Thyroid gland (tissue), 4 donors: ENCODE measurements around the gene MON2. TPM values are rescaled to one million over a fixed set of nuclear protein-coding genes. Genes with fewer than 3 reads are reported as not detected.

Experiments used
- DNase-seq, 2 donors: peaks; one replicate each; pipeline ENCODE4 v3.0.0-alpha.2; 2019
- H3K27ac ChIP-seq, 3 donors: fragments of 200-600 bp; sonication (generic); 1 replicate in 2 of 3; 2 replicates in 1 of 3; pipeline ENCODE4 v1.5.1; 2016 to 2019; ENCODE audit warnings: mild to moderate bottlenecking in 1 of 3, moderate library complexity in 1 of 3
- H3K27me3 ChIP-seq: fragments of 200-600 bp; sonication (generic); one replicate; pipeline ENCODE4 v1.5.1; 2019
- H3K36me3 ChIP-seq, 2 donors: fragments of 200-600 bp; sonication (generic); one replicate each; pipeline ENCODE4 v1.5.1; 2016 to 2019
- H3K4me1 ChIP-seq, 2 donors: fragments of 200-600 bp; sonication (generic); one replicate each; pipeline ENCODE4 v1.5.1; 2017 to 2019
- H3K4me3 ChIP-seq, 3 donors: fragments of 200-600 bp; sonication (generic); replicated peaks in 1 of 3; 1 replicate in 2 of 3; 2 replicates in 1 of 3; pipeline ENCODE4 v1.5.1; 2016; ENCODE audit warnings: mild to moderate bottlenecking in 1 of 3
- H3K9me3 ChIP-seq: fragments of 200-600 bp; sonication (generic); one replicate; pipeline ENCODE4 v1.5.1; 2017
- CTCF ChIP-seq, 6 experiments: fragments of 200-600 bp in 3 of 6; fragments of 450-650 bp in 3 of 6; sonication (generic) in 3 of 6; IDR thresholded peaks; one replicate each; pipeline ENCODE4 v1.5.1; 2016 to 2019; ENCODE audit warnings: antibody characterized with exemption in 6 of 6, mild to moderate bottlenecking in 2 of 6, inconsistent platforms in 1 of 6, moderate library complexity in 1 of 6
- POLR2A ChIP-seq, 2 donors: fragments of 450-650 bp; IDR thresholded peaks; one replicate each; pipeline ENCODE4 v1.6.1; 2017; ENCODE audit warnings: antibody characterized with exemption in 2 of 2, mild to moderate bottlenecking in 2 of 2, moderate library complexity in 1 of 2
- WGBS, 2 donors: methylation state at CpG; one replicate each; pipeline ENCODE4 v1.1.5; 2017; 5-methylcytosine and 5-hydroxymethylcytosine counted together
- intact Hi-C: fragments of 100-400 bp; cut with DNase I; formaldehyde crosslinking; loops from one replicate; pipeline ENCODE4 v1.15.1; 2023
- total RNA-seq, 4 donors: library from RNA; depleted of rRNA; stranded (reverse); fragments of >200 nt; gene quantifications; one replicate each; pipeline ENCODE4 v1.2.3, GENCODE V29; 2016

MON2 gene
- total RNA-seq, 4 donors from 2014 or later: 109 to 189 (median 126) TPM

DNA sequence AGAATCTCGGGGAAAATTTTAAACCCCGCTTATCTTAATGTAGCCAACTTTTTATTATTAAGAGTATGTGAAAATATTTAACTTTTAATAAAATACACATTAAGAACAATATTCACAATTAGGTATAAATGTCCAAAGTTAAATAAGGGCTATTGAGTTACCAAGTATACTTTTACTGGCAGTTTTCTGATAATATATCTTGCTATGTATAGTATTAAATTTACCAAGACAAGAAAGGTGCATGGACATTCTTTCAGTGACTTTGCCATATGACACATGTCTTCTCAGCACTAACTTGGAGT is 115.4 kb downstream of the MON2 start:
- Histone ChIP-seq H3K27me3 (no peaks in the 10 kb centered on the region), H3K27ac (peak overlapping the region; percentile 12 to 77 (median 34)), H3K36me3 (no peaks in the 10 kb centered on the region), H3K4me3 (no peak overlapping the region), H3K9me3 (no peaks in the 10 kb centered on the region), H3K4me1 (peaks cover 6% of the 10 kb centered on the region in 2 donors)
- no peak for DNase-seq
- no peak for TF ChIP-seq POLR2A (IDR thresholded peaks at IDR 0.05)
- peak in 2 of 6 experiments; percentile 2 to 3 for TF ChIP-seq CTCF (IDR thresholded peaks at IDR 0.05)
- WGBS, 2 donors: 9 to 10% methylated on average over 2 of the region's 2 CpGs
- intact Hi-C loops: loop anchor here (5.0 to 10.0 kb wide), 2 partner anchors 147 to 210 kb away; no protein-coding TSS in a partner anchor

DNA sequence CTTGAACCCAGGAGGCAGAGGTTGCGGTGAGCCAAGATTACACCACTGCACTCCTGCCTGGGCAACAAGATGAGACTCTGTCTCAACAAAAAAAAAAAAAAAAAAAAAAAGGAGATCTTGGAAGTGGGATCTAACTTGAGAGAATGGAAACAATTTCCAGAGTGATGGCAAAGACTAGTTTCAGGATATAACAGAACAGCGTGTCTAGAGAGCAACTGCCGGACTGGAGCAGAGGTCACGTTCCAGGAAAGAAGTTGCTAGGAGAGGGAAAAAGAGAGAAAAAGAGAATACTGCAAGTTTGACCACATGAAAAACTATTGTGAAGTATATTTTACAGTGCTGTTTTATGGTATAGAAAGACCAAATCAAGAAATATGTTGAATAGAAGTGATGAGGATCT is 118.0 kb downstream of the MON2 start:
- H3K9me3 ChIP-seq: no peaks in the 10 kb centered on the region
- intact Hi-C loops: loop anchor here (5.0 to 10.0 kb wide), 2 partner anchors 150 to 208 kb away; no protein-coding TSS in a partner anchor
- 76 to 89% methylated on average over 4 of the region's 4 CpGs for WGBS, 2 donors

GRCh38 chr12:62586850-62587249 is 120.2 kb downstream of the MON2 start:
- intact Hi-C loops: loop anchor here (10.0 kb wide), 1 partner anchor 152 kb away; no protein-coding TSS in a partner anchor
- TF ChIP-seq CTCF (IDR thresholded peaks at IDR 0.05): no peak
- no peak for TF ChIP-seq POLR2A (IDR thresholded peaks at IDR 0.05)
- no peaks in the 10 kb centered on the region for H3K36me3 ChIP-seq

More for the DNA sequence above, 118.0 kb downstream of the MON2 start:
- DNase-seq: no peak
- Histone ChIP-seq H3K36me3 (no peaks in the 10 kb centered on the region), H3K4me1 (peaks cover 6% of the 10 kb centered on the region in 2 donors), H3K27me3 (no peaks in the 10 kb centered on the region), H3K27ac (no peak overlapping the region), H3K4me3 (no peak overlapping the region)
- TF ChIP-seq CTCF (IDR thresholded peaks at IDR 0.05): no peak
- TF ChIP-seq POLR2A (IDR thresholded peaks at IDR 0.05): no peak

GRCh38 chr12:62588916-62589315 is 122.3 kb downstream of the MON2 start:
- intact Hi-C loops: loop anchor here (10.0 kb wide), 1 partner anchor 154 kb away; no protein-coding TSS in a partner anchor
- no peaks in the 10 kb centered on the region for H3K4me1 ChIP-seq
- WGBS, 2 donors: 96 to 100% methylated on average over 1 of the region's 1 CpG
- no peak overlapping the region for H3K4me3 ChIP-seq
- no peaks in the 10 kb centered on the region for H3K27me3 ChIP-seq
- TF ChIP-seq CTCF (IDR thresholded peaks at IDR 0.05): no peak
- no peak for TF ChIP-seq POLR2A (IDR thresholded peaks at IDR 0.05)
- H3K36me3 ChIP-seq: no peaks in the 10 kb centered on the region
- H3K27ac ChIP-seq: no peak overlapping the region
- H3K9me3 ChIP-seq: no peaks in the 10 kb centered on the region
- DNase-seq: no peak

More at GRCh38 chr12:62586850-62587249, 120.2 kb downstream of the MON2 start:
- no peak overlapping the region for H3K27ac ChIP-seq
- 95 to 97% methylated on average over 2 of the region's 2 CpGs for WGBS, 2 donors
- H3K4me1 ChIP-seq: no peaks in the 10 kb centered on the region
- no peak overlapping the region for H3K4me3 ChIP-seq
- H3K27me3 ChIP-seq: no peaks in the 10 kb centered on the region
- H3K9me3 ChIP-seq: no peaks in the 10 kb centered on the region
- no peak for DNase-seq

DNA sequence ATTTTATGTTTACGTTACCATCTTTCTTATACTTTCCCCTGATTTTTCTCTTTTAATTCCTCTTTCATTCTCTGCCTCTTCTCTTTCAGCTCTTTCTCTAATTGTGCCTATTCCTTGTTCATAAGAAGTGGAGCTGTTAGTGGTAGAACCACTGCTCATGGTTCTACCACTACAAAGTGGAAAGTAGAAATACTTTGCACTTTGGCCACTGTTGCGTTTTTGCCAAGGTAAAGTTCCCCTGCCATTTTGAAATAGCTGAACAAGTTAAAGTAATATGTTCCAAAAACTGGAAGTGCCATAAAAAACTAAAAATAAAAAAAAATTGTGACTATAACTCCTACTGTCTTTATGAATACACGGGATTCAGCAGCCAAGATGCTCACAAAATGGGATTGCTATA is 130.6 kb downstream of the MON2 start:
- no peak for DNase-seq
- Histone ChIP-seq H3K4me1 (peaks cover 9 to 13% of the 10 kb centered on the region in 2 donors), H3K9me3 (no peaks in the 10 kb centered on the region), H3K27ac (no peak overlapping the region), H3K36me3 (no peaks in the 10 kb centered on the region), H3K4me3 (no peak overlapping the region), H3K27me3 (no peaks in the 10 kb centered on the region)
- TF ChIP-seq CTCF (IDR thresholded peaks at IDR 0.05) (no peak), POLR2A (IDR thresholded peaks at IDR 0.05) (no peak)
- WGBS, 2 donors: 98 to 99% methylated on average over 3 of the region's 3 CpGs
- intact Hi-C loops: no loop called here
